GM12872 (cell line): ENCODE measurements around the gene TBC1D19.

ENCODE experiments used
- CTCF ChIP-seq: IDR thresholded peaks from 3 replicates; pipeline ENCODE4 v1.5.1; 2011; ENCODE audit warnings: low read depth, mild to moderate bottlenecking, low read length, moderate library complexity; ENCODE audit not compliant: insufficient read depth

Gene TBC1D19

GRCh38 chr4:26570596-26570995, 13.3 kb upstream of the TBC1D19 start:
- no peak for TF ChIP-seq CTCF

- TF ChIP-seq CTCF = no peak
Observed at GRCh38 chr4:26573389-26573794, 10.5 kb upstream of the TBC1D19 start.

- no peak for TF ChIP-seq CTCF
Observed at GRCh38 chr4:26574563-26574962, 9.3 kb upstream of the TBC1D19 start.

GRCh38 chr4:26576231-26576739, 7.6 kb upstream of the TBC1D19 start:
- TF ChIP-seq CTCF = no peak

- no peak for TF ChIP-seq CTCF
Observed at GRCh38 chr4:26577066-26577465, 6.8 kb upstream of the TBC1D19 start.

GRCh38 chr4:26579169-26579568, 4.7 kb upstream of the TBC1D19 start:
- TF ChIP-seq CTCF = no peak

- no peak for TF ChIP-seq CTCF
Observed at GRCh38 chr4:26583538-26583864, 383 bp upstream of the TBC1D19 start.

- no peak for TF ChIP-seq CTCF
Observed at GRCh38 chr4:26584725-26585124, 841 bp downstream of the TBC1D19 start.
